ENCODE results near the gene DEFB125.
"Not testable (repeated sequence)": the region's sequence is repeated elsewhere in the genome, so short reads cannot be mapped to it uniquely, and the experiment has no call there.

DEFB125 gene, protein sequence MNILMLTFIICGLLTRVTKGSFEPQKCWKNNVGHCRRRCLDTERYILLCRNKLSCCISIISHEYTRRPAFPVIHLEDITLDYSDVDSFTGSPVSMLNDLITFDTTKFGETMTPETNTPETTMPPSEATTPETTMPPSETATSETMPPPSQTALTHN

GRCh38 chr20:87401-87800 is at the start of gene DEFB125:
Gene DEFB125 (plus strand): TSS chr20:87672. CDS start chr20:87710, 38 bp downstream.
- no peak for DNase-seq

DNA sequence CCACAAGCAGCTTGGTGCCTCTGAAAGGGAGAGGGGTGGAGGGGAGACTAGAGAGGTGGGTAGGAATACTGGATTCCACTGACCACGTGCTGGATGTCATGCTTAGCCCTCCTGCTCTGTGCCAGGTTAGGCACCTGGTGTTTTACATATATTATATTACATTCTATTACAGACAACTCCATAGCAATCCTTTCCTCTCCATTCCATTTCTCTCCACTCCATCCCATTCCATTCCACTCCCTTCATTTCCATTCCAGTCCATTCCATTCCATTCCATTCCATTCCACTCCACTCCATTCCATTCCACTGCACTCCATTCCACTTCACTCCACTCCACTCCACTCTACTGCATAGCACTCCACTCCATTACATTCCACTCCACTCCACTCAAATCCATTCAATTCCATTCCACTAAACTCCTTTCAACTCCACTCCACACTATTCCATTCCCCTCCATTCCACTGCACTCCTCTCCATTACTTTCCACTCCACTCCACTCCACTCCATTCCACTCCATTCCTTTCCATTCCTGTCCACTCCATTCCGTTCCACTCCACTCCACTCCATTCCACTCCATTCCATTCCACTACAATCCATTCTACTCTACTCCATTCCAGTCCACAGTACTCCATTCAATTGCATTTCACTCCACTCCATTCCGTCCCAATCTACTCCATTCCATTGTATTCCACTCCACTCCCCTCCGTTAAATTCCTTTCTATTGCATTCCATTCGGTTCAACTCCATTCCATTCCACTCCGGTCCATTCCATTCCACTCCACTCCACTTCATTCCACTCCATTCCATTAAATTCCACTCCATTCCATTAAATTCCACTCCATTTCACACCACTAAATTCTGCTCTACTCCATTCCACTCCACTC is 27.2 kb upstream of the DEFB125 start:
- no peak for DNase-seq

GRCh38 chr20:61230-61629 is 26.2 kb upstream of the DEFB125 start:
- no peak for DNase-seq

DNA sequence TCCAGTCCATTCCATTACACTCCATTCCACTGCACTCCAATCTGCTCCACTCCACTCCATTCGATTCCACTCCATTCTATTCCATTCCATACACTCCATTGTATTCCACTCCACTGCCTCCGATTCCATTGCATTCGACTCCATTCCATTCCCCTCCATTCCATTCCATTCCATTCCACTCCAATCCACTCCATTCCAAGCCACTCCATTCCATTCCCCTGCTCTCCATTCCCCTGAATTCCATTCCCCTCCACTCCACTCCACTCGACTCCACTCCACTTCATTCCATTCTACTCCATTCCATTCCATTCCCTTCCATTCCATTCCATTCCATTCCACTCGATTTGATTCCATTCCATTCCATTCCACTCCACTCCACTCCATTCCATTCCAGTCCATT is 25.7 kb upstream of the DEFB125 start:
- no peak for DNase-seq

GRCh38 chr20:62487-62886 is 25.0 kb upstream of the DEFB125 start:
- no peak for DNase-seq

- DNase-seq, result no peak
These were observed 23.4 kb upstream of the DEFB125 start for GRCh38 chr20:64026-64603.

DNA sequence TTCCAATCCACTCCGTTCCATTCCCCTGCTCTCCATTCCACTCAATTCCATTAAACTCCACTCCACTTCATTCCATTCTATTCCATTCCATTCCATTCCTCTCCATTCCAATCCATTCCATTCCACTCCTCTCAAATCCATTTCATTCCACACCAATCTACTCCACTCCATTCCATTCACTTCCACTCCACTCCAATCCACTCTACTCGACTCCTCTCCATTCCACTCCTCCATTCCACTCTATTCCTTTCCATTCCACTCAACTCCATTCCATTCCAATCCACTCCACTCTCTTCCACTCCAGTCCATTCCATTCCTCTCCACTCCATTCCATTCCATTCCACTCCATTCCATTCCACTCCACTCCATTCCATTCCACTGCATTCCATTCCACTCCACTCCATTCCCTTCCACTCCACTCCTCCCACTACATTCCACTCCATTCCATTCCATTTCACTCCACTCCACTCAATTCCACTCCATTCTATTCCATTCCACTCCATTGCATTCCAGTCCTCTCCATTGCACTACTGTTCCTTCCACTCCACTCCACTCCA is 22.6 kb upstream of the DEFB125 start:
- no peak for DNase-seq

GRCh38 chr20:77231-77630 is 10.2 kb upstream of the DEFB125 start:
- DNase-seq, result no peak

GRCh38 chr20:78338-78737 is 9.1 kb upstream of the DEFB125 start:
- DNase-seq, result no peak

DNA sequence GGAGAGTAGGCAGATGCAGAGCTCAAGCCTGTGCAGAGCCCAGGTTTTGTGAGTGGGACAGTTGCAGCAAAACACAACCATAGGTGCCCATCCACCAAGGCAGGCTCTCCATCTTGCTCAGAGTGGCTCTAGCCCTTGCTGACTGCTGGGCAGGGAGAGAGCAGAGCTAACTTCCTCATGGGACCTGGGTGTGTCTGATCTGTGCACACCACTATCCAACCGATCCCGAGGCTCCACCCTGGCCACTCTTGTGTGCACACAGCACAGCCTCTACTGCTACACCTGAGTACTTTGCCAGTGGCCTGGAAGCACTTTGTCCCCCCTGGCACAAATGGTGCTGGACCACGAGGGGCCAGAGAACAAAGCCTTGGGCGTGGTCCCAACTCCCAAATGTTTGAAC is 7.9 kb upstream of the DEFB125 start:
- no peak for DNase-seq

GRCh38 chr20:90651-91050 is 3.2 kb downstream of the DEFB125 start:
- DNase-seq, result no peak

DNA sequence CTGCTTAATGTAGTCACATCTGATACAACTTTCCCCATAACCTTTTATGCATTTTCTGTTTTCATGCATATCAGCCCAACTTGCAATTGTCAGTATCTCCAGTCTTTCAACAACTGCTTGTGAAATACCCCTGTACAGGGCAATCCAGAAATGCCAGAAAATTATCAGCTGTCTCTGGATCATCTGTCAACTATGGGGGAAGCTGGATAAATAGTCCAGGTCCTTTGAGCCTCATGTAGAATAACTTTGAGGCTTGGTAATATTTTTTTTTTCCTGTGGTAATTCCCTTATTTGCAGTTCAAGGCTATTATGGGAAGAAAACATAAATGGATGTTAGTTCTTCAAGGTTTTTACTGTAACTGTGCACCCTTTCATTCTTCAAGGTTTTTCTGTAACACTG is 6.2 kb downstream of the DEFB125 start:
- no peak for DNase-seq

- DNase-seq, result no peak
These were observed 7.7 kb downstream of the DEFB125 start for GRCh38 chr20:95215-95614.

GRCh38 chr20:97691-98090 is 10.2 kb downstream of the DEFB125 start:
- not testable (repeated sequence) for DNase-seq

- no peak for DNase-seq
These were observed 14.5 kb downstream of the DEFB125 start for GRCh38 chr20:101975-102374.

- DNase-seq, result no peak
These were observed 16.0 kb downstream of the DEFB125 start for GRCh38 chr20:103456-103855.

DNA sequence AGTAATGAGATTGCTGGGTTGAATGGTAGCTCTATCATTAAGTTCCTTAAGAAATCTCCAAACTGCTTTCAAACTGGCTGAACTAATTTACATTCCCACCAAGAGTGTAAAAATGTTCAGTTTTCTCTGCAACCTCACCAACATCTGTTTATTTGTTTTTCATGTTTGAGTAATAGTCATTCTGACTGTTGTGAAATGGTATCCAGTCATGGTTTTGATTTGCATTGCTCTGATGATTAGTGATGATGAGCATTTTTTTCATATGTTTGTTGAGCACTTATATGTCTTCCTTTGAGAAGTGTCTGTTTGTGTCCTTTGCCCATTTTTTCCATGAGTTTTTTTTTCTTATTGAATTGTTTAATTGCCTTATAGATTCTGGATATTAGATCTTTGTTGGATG is 24.9 kb downstream of the DEFB125 start:
- no peak for DNase-seq

- no peak for DNase-seq
These were observed 30.0 kb downstream of the DEFB125 start for GRCh38 chr20:117518-117917.

DNA sequence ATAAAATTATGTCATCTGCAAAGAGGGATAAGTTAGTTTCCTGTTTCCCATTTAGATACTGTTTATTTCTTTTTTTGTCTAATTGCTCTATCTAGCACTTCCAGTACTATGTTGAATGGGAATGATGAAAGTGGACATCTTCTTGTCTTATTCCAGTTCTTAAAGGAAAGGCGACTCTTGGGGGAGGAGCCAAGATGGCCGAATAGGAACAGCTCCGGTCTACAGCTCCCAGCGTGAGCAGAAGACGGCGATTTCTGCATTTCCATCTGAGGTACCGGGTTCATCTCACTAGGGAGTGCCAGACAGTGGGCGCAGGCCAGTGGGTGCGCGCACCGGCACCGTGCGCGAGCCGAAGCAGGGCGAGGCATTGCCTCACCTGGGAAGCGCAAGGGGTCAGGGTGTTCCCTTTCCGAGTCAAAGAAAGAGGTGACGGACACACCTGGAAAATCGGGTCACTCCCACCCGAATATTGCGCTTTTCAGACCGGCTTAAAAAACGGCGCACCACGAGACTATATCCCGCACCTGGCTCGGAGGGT is 42.4 kb downstream of the DEFB125 start:
- DNase-seq, result not testable (repeated sequence)

GRCh38 chr20:137668-138490 is 50.4 kb downstream of the DEFB125 start:
- DNase-seq, result no peak

DNA sequence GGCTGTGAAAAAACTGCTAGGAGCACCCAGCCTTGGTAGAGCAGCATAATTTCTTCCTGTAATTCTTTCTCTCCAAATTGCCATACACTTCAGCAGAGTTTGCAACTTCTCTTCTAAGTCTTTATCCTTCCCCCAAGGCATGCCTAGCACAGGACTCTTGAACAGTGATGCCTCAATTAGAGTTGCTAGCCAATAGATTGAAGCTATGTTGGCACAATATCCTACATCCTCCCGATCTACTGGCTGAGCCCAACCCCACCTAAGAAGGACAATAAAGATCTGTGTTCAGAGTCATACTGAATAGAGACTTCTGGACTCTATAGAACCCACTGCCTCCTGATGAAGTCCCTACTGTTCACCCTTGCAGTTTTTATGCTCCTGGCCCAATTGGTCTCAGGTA is 54.8 kb downstream of the DEFB125 start, which contains the start of gene DEFB126:
Gene DEFB126, plus strand, starts transcription at position 301 of the 400 bp plus-strand sequence. Its CDS starts 39 bp downstream, at position 340.
- DNase-seq, result no peak

- DNase-seq, result no peak
These were observed 58.4 kb downstream of the DEFB125 start for GRCh38 chr20:145877-146276.

Measured in T1000 (cell line).